HG02759 (cell line): Measurements from ENCODE around the gene SIPA1L3.
"Not testable (repeated sequence)": the region's sequence is repeated elsewhere in the genome, so short reads cannot be mapped to it uniquely, and the experiment has no call there.

Source experiments
- ATAC-seq: cut with Tn5 transposase; IDR thresholded peaks from one replicate; pipeline ENCODE4 v1.9.1; 2021; ENCODE audit warnings: mild to moderate bottlenecking, moderate library complexity; ENCODE audit not compliant: unreplicated experiment

SIPA1L3 gene

GRCh38 chr19:37909661-37910199 lies 2.7 kb downstream of the SIPA1L3 start:
- no peak for ATAC-seq

GRCh38 chr19:37914908-37915307 lies 7.9 kb downstream of the SIPA1L3 start:
- peak; percentile 46 for ATAC-seq

DNA sequence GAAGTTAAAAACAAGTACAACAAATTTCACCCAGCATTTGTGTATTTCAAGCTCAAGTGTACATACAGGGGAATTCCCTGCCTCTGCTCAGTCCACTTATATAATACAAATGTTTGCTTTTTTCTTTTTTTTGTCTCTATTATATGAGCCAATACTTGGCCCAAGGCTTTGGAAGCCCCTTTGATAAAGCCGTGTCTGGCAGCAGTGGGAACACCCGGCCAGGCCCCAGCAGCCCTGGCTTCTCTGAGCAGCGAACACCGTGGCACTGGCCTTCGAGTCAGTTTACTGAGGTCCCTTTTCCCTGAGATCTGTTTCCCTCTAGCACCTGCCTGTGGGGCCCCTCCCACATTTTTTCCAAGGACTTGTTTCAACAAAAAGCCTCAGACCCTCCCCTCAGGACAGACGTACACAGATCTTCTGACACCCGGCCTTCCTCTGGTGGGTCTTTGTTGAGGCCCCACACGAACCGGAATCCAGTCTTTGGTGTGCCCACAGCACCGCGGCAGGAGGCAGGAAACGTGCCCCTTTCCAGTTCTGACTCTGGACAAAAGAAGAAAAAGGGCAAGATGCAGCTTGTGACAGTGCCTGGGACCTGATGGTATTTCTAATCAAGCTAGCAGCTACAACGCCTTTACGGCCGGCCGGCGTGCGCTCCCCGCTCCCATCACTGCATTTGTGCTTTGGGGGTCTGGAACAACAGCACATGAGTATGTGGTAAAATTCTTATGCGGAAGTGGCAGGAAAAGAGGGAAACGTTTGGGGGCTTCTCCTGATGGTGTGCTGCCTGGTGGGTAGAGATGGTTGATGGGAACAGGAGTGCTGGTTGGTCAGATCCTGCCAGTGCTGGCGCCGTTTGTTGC lies 13.8 kb downstream of the SIPA1L3 start:
- ATAC-seq: no peak

DNA sequence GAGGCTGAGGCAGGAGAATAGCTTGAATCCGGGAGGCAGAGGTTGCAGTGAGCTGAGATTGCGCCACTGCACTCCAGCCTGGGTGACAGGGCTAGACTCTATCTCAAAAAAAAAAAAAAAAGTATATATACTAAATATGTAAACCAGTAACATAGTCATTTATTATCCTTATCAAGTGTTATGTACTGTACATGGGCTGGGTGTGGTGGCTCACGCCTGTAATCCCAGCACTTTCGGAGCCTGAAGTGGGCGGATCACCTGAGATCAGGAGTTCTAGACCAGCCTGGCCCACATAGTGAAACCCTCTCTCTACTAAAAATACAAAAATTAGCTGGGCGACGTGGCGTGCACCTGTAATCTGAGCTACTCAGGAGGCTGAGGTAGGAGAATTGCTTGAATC lies 17.6 kb downstream of the SIPA1L3 start:
- ATAC-seq: not testable (repeated sequence)

DNA sequence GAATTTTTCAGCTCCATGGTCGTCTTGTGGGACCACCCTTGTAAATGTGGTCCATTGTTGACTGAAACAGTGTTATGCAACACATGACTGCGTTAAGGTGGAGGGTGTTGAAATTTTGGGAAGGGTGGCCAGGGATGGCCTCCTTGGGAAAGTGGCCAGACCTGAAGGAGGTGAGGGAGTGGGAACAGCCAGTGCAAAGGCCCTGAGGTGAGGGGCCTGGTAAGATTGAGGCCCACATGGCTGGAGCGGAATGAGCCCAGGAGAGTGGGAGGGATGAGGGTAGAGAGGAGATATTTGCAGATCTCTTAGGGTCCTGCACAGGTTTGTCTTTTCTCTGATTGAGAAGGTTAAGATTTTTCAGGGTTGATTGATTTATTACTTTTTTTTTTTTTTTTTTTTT lies 18.2 kb downstream of the SIPA1L3 start:
- ATAC-seq: no peak

DNA sequence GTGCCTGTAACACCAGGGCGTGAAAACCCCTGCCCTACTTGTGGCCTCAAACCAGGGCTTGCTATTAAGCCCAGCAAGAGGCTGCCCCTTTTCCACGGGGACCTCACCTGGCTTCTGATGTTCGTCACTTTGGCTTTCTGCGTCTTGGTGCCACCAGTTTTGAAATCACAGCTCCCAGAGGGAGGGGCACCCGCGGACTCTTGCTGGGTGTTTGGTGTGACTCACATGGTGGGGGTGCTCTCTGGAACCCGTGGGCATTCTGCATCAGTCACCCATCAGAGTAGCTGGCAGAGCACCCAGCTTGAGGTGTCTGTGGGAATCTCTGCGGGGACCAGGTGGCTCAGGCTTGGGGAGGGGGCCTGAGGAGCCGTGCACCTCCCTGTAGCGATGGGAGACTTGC lies 19.2 kb downstream of the SIPA1L3 start:
- no peak for ATAC-seq

GRCh38 chr19:37926711-37927110 lies 19.7 kb downstream of the SIPA1L3 start:
- no peak for ATAC-seq

- ATAC-seq: peak; percentile 56
Observed at GRCh38 chr19:37928527-37929286, 21.7 kb downstream of the SIPA1L3 start.

- no peak for ATAC-seq
Observed at GRCh38 chr19:37929355-37929923, 22.4 kb downstream of the SIPA1L3 start.

GRCh38 chr19:37930416-37930815 lies 23.4 kb downstream of the SIPA1L3 start:
- no peak for ATAC-seq

DNA sequence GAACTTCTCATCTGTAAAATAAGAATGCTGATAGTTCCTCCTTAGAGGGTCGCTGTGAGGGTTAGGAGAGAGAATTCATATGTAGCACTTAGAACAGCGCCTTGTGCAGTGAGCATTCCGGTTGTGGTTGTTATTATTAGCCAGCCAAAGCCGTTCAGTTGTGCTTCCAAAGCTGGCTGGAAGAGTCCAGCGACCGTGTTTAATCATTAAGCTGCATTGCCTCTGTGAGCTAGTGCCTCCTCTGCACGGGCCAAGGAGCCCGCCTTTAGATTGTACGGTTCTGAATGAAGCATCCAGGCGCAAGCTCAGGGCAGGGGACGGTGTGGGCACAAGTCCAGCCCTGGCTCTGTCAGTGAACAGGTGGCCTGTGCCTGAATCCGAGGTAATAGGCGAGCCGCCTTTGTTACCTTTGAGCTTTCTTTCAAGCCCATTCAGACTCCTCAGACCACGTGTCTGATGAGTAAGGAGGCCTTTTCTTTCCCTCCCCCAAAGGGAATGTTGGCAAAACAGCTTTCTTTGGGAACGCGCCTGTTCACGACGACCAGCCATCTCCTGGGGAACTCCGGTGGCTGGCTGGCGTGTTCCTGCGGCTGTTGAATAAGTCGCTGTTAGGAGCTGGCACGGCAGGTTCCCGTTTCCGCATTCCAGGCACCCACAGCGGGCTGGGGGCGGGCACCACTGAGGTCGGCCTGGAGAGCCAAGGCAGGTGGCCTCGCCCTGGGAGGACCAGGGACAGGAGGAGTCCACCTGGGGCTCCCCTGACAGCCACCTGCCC lies 25.1 kb downstream of the SIPA1L3 start:
- peak; percentile 48 for ATAC-seq

- ATAC-seq: no peak
Observed at GRCh38 chr19:37932985-37933936, 26.3 kb downstream of the SIPA1L3 start.

DNA sequence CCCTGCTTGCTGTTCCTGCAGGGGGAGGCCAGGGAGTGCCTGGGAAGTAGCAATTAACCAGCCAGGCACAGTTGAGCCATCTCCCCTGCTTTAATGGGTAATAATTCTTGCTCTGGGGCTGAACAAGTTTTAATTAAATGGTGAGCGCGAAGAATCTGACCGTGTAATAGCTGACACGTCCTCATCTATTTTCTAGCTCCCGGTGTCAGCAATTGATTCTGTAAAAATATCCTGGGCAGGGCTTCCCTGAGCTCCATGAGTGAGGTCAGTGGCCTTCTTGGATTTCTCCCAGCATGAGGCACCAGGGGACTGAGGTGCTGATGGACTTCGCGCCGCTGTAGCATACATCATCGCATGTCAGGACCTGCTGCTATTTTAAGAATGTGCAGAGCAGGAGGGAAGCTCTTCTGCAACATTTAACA lies 26.9 kb downstream of the SIPA1L3 start:
- no peak for ATAC-seq

DNA sequence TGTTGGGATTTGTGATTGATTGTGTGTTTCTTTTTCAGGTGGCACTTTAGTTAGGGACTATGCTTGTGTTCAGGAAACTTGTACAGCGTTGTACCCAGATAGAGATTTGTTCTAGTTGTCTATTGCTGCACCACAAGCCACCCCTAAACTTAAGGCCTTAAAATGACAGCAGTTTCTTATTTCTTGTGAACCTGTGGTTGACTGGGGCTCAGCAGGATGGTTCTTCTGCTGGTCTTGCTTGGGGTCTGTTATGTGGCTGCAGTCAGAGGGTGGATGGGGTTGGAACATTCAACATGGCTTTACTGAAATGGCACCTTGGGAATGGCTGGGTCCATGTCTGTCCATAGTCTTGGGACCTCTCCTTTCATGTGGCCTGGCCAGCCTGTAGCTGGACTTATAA lies 28.3 kb downstream of the SIPA1L3 start:
- no peak for ATAC-seq

DNA sequence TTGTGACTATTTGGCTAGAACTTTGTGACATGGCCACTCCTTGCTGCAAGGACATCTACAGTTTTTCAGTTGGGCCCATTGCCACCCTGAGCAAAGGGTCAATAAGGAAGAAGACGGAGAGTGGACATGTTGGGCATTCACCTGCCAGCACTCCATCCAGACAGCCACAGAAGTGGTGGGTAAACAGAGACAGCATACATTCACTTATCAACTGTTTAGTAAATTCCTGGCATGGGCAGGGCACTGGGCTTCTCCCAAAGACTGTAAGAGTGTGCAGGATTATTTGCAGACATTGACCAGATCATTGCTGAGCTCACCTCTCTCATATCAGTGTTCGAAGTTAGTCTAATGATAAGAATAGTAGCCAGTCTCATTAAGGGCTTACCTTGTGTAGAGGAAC lies 29.2 kb downstream of the SIPA1L3 start:
- no peak for ATAC-seq

DNA sequence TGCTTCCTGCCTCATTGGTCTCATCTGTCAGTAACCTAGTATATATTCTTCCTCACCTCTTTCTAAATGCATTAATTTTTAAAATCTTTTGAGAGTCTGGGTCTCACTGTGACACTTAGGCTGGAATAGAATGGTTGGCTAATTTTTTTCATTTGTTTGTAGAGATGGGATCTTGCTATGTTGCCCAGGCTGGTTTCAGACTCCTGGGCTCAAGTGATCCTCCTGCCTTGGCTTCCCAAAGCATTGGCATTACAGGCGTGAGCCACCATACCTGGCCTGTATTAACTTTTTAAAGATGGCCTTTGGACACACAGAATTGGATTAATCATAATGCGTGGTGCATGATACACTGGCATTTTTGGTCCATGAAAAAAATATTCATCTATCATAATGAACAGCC lies 29.9 kb downstream of the SIPA1L3 start:
- ATAC-seq: no peak

GRCh38 chr19:37938353-37938752 lies 31.3 kb downstream of the SIPA1L3 start:
- no peak for ATAC-seq

- ATAC-seq: no peak
Observed at GRCh38 chr19:37941782-37942515, 34.9 kb downstream of the SIPA1L3 start.

DNA sequence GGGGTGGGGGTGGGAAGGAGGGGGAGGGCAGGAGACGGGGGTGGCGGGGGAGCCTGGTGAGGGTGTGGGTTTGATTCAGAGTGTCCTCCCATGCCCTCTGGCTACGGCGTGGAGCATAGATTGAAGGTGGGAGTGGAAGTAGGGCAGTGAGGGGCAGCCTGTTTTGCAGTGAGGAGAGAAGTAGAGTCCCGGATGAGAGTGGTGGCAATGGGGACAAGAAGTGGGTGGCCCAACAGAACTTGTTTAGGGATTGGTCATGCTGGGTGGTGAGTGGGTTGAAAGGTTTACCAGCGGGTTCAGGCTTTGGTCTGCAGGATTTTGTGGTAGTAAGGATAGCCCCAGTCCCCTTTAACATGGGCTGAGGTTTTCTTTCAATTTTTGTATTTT lies 35.5 kb downstream of the SIPA1L3 start:
- no peak for ATAC-seq
